Measurements from ENCODE around the gene BEAN1.

The BEAN1 gene

GRCh38 chr16:66470556-66470955 lies 43.5 kb downstream of the BEAN1 start:
- TF ChIP-seq CSDC2 (CRISPR knock-in tag; IDR thresholded peaks at IDR 0.05) (no peak), PATZ1 (CRISPR knock-in tag; IDR thresholded peaks at IDR 0.05; ENCODE audit: borderline replicate concordance) (no peak), CREB5 (CRISPR knock-in tag; IDR thresholded peaks at IDR 0.05; ENCODE audit: low read depth) (no peak), TSHZ2 (CRISPR knock-in tag; IDR thresholded peaks at IDR 0.05) (no peak), GLIS3 (CRISPR knock-in tag; IDR thresholded peaks at IDR 0.05) (no peak), ARNTL (CRISPR knock-in tag; IDR thresholded peaks at IDR 0.05; ENCODE audit: borderline replicate concordance, low read depth) (no peak), TCF4 (CRISPR knock-in tag; IDR thresholded peaks at IDR 0.05; ENCODE audit: borderline replicate concordance) (no peak)
- ATAC-seq = no peak

GRCh38 chr16:66471264-66471663 lies 44.2 kb downstream of the BEAN1 start:
- ATAC-seq = no peak

GRCh38 chr16:66471716-66472393 lies 44.8 kb downstream of the BEAN1 start:
- TF ChIP-seq ZNF70 (CRISPR knock-in tag; IDR thresholded peaks at IDR 0.05) (no peak), CSRNP3 (CRISPR knock-in tag; IDR thresholded peaks at IDR 0.05) (no peak), ESRRG (CRISPR knock-in tag; IDR thresholded peaks at IDR 0.05) (no peak), ARNTL (CRISPR knock-in tag; IDR thresholded peaks at IDR 0.05; ENCODE audit: borderline replicate concordance, low read depth) (no peak), ISL1 (CRISPR knock-in tag; IDR thresholded peaks at IDR 0.05) (no peak), ZFP30 (CRISPR knock-in tag; IDR thresholded peaks at IDR 0.05) (no peak), PATZ1 (CRISPR knock-in tag; IDR thresholded peaks at IDR 0.05; ENCODE audit: borderline replicate concordance) (no peak), ZC3H10 (CRISPR knock-in tag; IDR thresholded peaks at IDR 0.05) (no peak), PPARA (CRISPR knock-in tag; IDR thresholded peaks at IDR 0.05; ENCODE audit: borderline replicate concordance) (no peak), SNAI2 (CRISPR knock-in tag; IDR thresholded peaks at IDR 0.05) (no peak), CREB5 (CRISPR knock-in tag; IDR thresholded peaks at IDR 0.05; ENCODE audit: low read depth) (no peak), POU6F1 (CRISPR knock-in tag; IDR thresholded peaks at IDR 0.05; ENCODE audit: borderline replicate concordance, low read depth) (no peak), ZFP3 (CRISPR knock-in tag; IDR thresholded peaks at IDR 0.05) (no peak), RARB (CRISPR knock-in tag; IDR thresholded peaks at IDR 0.05) (no peak), TCF4 (CRISPR knock-in tag; IDR thresholded peaks at IDR 0.05; ENCODE audit: borderline replicate concordance) (no peak), GLIS3 (CRISPR knock-in tag; IDR thresholded peaks at IDR 0.05) (no peak)
- ATAC-seq = no peak

More at GRCh38 chr16:66471264-66471663, 44.2 kb downstream of the BEAN1 start:
- TF ChIP-seq SNAI2 (CRISPR knock-in tag; IDR thresholded peaks at IDR 0.05) (no peak), ISL1 (CRISPR knock-in tag; IDR thresholded peaks at IDR 0.05) (no peak), TCF4 (CRISPR knock-in tag; IDR thresholded peaks at IDR 0.05; ENCODE audit: borderline replicate concordance) (no peak), TOX (CRISPR knock-in tag; IDR thresholded peaks at IDR 0.05; ENCODE audit: borderline replicate concordance) (no peak)

Measured in SK-N-SH treated with all-trans-retinoic acid at 6 μM for 48 hours (cell line).